Measurements from ENCODE around the gene TROAP. TPM values are rescaled to one million over a fixed set of nuclear protein-coding genes. Genes with fewer than 3 reads are reported as not detected.

Gene TROAP
- total RNA-seq, 1 donor from 2014 or later, result 11.7 TPM

DNA sequence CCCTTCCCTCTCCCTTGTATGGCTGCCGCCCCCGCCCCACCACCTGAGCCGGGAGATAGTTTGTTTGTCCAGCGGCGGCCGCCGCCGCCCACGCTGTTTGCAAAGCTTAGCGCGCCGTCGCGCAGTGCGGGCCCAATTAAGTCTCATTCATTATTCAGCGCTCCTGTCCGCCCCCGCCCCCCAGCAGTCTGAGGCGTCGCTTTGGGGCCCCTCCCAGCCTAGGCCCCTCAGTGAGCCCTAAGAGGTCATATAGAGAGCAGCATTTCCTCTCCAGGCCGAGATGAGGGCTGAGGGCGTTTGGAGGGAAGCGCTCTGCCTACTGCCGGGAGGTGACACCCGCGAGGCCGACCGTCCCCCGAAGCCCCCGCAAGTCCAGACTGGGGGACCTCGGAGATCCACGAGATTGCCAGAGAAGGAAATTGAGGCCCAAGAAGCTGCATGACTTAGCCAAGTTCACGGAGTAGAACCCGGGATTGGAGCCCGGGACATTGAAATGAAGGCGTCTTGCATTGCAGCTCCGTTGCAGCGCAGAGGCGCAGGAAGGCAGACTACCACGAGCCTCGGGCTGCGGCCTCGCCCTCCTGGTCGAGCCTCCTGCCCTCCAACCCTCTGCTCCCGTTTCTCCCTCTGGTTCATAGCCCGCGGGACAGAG, 23.7 kb downstream of the TROAP start, which contains the start of gene DNAJC22:
Gene DNAJC22 (plus strand): TSS at position 230 of the 652 bp plus-strand sequence. CDS start 1,985 bp downstream, outside the sequence.
- Mint-ChIP-seq H3K36me3 (ENCODE audit: unreplicated experiment) (no peaks in the 10 kb centered on the region), H3K27ac (ENCODE audit: unreplicated experiment) (peak within 1 kb of the TSS; percentile 66), H3K4me1 (ENCODE audit: low read depth, unreplicated experiment) (peaks cover 18% of the 10 kb centered on the region), H3K4me3 (ENCODE audit: unreplicated experiment) (peak within 1 kb of the TSS; percentile 88), H3K27me3 (ENCODE audit: unreplicated experiment) (peaks cover 13% of the 10 kb centered on the region), H3K9me3 (ENCODE audit: unreplicated experiment) (peaks cover 6% of the 10 kb centered on the region)
- TF ChIP-seq, protein P1, sequence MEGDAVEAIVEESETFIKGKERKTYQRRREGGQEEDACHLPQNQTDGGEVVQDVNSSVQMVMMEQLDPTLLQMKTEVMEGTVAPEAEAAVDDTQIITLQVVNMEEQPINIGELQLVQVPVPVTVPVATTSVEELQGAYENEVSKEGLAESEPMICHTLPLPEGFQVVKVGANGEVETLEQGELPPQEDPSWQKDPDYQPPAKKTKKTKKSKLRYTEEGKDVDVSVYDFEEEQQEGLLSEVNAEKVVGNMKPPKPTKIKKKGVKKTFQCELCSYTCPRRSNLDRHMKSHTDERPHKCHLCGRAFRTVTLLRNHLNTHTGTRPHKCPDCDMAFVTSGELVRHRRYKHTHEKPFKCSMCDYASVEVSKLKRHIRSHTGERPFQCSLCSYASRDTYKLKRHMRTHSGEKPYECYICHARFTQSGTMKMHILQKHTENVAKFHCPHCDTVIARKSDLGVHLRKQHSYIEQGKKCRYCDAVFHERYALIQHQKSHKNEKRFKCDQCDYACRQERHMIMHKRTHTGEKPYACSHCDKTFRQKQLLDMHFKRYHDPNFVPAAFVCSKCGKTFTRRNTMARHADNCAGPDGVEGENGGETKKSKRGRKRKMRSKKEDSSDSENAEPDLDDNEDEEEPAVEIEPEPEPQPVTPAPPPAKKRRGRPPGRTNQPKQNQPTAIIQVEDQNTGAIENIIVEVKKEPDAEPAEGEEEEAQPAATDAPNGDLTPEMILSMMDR (IDR thresholded peaks at IDR 0.05; ENCODE audit: partially characterized antibody, unreplicated experiment), result no peak
- peak; percentile 66 for DNase-seq

DNA sequence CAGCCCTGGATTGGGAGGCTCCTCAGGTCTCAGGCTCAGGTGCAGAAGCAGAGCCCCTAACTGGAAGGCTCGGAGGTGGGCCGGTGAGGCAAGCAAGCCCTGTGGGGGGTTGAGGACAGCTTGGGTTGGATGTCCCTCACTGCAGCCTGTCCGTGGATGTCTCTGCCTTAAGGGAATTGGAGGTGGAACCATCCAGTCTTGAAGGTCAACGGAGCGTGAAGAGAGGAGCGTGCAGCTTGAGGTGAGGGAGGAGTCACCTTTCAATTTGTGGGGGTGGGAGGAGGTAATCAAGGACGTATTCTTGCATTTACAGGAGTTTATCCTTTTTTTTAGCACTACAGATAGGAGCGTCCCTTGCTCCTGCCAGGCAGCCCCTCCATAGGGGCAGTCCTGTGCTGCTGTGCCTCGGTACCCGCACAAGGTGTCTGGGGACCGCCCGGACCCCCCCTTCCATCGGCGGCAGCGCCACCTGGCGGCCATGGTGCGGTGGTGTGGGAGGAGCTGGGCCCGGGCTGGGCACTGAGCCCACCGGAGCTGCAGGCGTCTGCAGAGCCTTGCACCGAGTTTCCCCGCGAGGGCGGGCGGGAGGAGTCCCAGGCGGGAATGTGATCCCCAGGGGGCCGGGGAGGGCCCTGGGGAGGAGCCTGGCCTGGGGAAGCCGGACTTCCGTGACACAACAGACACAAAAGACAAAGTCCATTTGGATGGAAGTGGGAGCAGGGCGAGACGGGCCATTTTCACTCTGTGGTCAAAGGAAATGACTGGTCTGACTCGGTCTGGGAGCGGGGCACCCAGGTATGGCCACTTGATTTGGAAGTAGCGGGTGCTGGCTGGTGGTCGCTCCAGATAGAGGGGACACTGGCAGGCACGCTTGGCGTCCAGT, 24.5 kb downstream of the TROAP start:
- peak; percentile 91 for DNase-seq
- TF ChIP-seq, protein P1 (IDR thresholded peaks at IDR 0.05; ENCODE audit: partially characterized antibody, unreplicated experiment), result peak; percentile 100
- Mint-ChIP-seq H3K4me1 (ENCODE audit: low read depth, unreplicated experiment) (peaks cover 18% of the 10 kb centered on the region), H3K9me3 (ENCODE audit: unreplicated experiment) (peaks cover 6% of the 10 kb centered on the region), H3K36me3 (ENCODE audit: unreplicated experiment) (no peaks in the 10 kb centered on the region), H3K4me3 (ENCODE audit: unreplicated experiment) (peak overlapping the region; percentile 88), H3K27me3 (ENCODE audit: unreplicated experiment) (peaks cover 13% of the 10 kb centered on the region), H3K27ac (ENCODE audit: unreplicated experiment) (peak overlapping the region; percentile 38)

DNA sequence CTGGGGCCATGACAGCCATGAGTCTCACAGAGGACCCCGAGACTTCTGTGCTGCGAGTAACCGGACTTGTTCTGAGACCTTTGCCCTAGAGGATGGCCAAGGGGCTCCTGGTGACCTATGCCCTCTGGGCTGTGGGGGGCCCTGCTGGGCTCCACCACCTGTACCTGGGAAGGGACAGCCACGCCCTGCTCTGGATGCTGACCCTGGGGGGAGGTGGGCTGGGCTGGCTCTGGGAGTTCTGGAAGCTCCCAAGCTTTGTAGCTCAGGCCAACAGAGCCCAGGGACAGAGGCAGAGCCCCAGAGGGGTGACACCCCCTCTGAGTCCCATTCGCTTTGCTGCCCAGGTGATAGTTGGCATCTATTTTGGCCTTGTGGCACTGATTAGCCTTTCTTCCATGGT, 25.7 kb downstream of the TROAP start:
- no peaks in the 10 kb centered on the region for H3K36me3 Mint-ChIP-seq (ENCODE audit: unreplicated experiment)
- peaks cover 12% of the 10 kb centered on the region for H3K4me1 Mint-ChIP-seq (ENCODE audit: low read depth, unreplicated experiment)
- H3K4me3 Mint-ChIP-seq (ENCODE audit: unreplicated experiment), result no peak overlapping the region
- TF ChIP-seq, protein P1 (IDR thresholded peaks at IDR 0.05; ENCODE audit: partially characterized antibody, unreplicated experiment), result no peak
- H3K27ac Mint-ChIP-seq (ENCODE audit: unreplicated experiment), result no peak overlapping the region
- peaks cover 6% of the 10 kb centered on the region for H3K9me3 Mint-ChIP-seq (ENCODE audit: unreplicated experiment)
- peaks cover 11% of the 10 kb centered on the region for H3K27me3 Mint-ChIP-seq (ENCODE audit: unreplicated experiment)
- no peak for DNase-seq

DNA sequence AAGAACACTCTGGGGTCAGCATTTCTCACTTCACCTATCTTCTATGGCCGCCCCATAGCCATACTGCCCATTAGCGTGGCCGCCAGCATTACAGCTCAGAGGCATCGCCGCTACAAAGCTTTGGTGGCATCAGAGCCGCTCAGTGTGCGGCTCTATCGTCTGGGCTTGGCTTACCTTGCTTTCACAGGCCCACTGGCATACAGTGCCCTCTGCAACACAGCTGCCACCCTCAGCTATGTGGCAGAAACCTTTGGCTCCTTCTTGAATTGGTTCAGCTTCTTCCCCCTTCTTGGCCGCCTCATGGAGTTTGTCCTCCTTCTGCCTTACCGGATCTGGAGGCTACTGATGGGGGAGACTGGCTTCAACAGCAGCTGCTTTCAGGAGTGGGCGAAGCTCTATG, 26.2 kb downstream of the TROAP start:
- H3K4me3 Mint-ChIP-seq (ENCODE audit: unreplicated experiment), result no peak overlapping the region
- no peaks in the 10 kb centered on the region for H3K36me3 Mint-ChIP-seq (ENCODE audit: unreplicated experiment)
- no peak for DNase-seq
- TF ChIP-seq, protein P1 (IDR thresholded peaks at IDR 0.05; ENCODE audit: partially characterized antibody, unreplicated experiment), result no peak
- peaks cover 6% of the 10 kb centered on the region for H3K9me3 Mint-ChIP-seq (ENCODE audit: unreplicated experiment)
- H3K27me3 Mint-ChIP-seq (ENCODE audit: unreplicated experiment), result peaks cover 11% of the 10 kb centered on the region
- H3K4me1 Mint-ChIP-seq (ENCODE audit: low read depth, unreplicated experiment), result peaks cover 9% of the 10 kb centered on the region
- H3K27ac Mint-ChIP-seq (ENCODE audit: unreplicated experiment), result no peak overlapping the region

Measured in glutamatergic neuron (in vitro differentiated cells).